Epithelial cell of alveolus of lung (primary cell): Measurements from ENCODE around the gene MTARC2. TPM values are rescaled to one million over a fixed set of nuclear protein-coding genes. Genes with fewer than 3 reads are reported as not detected.

Source experiments
- total RNA-seq: library from RNA; depleted of rRNA; stranded (reverse); fragments of >200 nt; gene quantifications from 2 replicates; pipeline ENCODE4 v1.2.1, GENCODE V29; 2015

Gene MTARC2
- total RNA-seq, result 4.1 and 10.0 TPM in 2 replicates

DNA sequence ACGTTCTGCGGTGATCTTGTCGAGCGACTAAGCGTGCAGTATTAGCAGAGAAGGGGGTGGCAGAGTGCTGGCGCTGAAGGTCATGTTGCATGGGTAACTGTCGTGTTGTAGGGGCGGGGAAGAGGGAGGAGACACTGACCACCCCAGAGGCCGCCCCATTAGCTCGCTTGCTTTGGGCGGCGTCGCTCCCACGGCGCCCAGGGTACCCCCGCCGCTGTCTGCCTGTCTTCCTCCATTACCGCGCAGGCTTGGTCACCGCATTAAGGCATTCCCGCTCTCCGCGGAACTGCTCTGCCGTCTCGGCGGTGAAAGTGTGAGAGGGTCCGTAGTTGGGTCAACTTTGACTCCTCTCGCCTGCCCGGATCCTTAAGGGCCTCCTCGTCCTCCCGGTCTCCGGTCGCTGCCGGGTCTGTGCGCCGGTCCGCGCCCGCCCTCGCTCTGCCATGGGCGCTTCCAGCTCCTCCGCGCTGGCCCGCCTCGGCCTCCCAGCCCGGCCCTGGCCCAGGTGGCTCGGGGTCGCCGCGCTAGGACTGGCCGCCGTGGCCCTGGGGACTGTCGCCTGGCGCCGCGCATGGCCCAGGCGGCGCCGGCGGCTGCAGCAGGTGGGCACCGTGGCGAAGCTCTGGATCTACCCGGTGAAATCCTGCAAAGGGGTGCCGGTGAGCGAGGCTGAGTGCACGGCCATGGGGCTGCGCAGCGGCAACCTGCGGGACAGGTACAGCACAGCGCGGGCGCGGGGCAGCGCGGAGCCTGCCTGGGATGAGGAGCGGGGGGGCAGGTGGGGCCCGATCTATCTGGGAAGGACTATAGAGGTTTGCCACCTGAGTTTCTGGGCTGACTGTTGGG, at the start of gene MTARC2:
MTARC2 (plus strand) TSS at position 234 of the 846 bp plus-strand sequence; CDS start at position 444, 210 bp downstream.

DNA sequence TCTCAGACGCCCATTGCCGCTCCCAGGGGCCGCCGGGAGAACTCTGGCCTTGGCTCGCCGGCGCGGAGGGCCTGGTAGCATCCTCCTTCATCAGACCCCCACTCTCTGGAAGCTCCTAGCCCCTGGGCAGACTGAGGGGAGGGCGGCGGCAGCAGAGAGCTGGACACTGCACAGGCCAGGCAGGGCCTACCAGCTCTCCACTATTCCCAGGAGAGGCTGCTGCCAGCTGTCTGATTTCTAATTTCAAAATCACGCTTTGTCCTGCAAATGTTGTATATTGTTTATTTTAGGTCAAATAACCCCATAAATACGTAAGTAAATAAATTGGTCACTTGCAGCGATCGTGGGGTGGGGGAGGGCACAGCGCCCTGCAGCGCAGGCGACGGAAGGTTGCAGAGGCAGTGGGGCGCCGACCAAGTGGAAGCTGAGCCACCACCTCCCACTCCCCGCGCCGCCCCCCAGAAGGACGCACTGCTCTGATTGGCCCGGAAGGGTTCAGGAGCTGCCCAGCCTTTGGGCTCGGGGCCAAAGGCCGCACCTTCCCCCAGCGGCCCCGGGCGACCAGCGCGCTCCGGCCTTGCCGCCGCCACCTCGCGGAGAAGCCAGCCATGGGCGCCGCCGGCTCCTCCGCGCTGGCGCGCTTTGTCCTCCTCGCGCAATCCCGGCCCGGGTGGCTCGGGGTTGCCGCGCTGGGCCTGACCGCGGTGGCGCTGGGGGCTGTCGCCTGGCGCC, 38.4 kb downstream of the MTARC2 start, which contains the start of gene MTARC1:
MTARC1 (plus strand) TSS at position 577 of the 732 bp plus-strand sequence; CDS start at position 609, 32 bp downstream.

Other genes with a start within 250 kb of the MTARC2 start
- 1.8 and 23.8 TPM in 2 replicates for gene MARK1, start 220.2 kb upstream of the MTARC2 start, total RNA-seq
- 1.7 and 5.2 TPM in 2 replicates for gene C1orf115, start 58.0 kb upstream of the MTARC2 start, total RNA-seq
- gene MTARC1, start 38.6 kb downstream of the MTARC2 start, total RNA-seq, result 1.2 and 4.6 TPM in 2 replicates
- gene HLX, start 131.1 kb downstream of the MTARC2 start, total RNA-seq, result 15.4 and 22.9 TPM in 2 replicates